ENCODE measurements around the gene GARIN1A. TPM values are rescaled to one million over a fixed set of nuclear protein-coding genes. Genes with fewer than 3 reads are reported as not detected.
"Not testable (repeated sequence)": the region's sequence is repeated elsewhere in the genome, so short reads cannot be mapped to it uniquely, and the experiment has no call there.

GARIN1A gene
- total RNA-seq, 2 experiments from 2014 or later: 0.06 to 0.29 TPM

DNA sequence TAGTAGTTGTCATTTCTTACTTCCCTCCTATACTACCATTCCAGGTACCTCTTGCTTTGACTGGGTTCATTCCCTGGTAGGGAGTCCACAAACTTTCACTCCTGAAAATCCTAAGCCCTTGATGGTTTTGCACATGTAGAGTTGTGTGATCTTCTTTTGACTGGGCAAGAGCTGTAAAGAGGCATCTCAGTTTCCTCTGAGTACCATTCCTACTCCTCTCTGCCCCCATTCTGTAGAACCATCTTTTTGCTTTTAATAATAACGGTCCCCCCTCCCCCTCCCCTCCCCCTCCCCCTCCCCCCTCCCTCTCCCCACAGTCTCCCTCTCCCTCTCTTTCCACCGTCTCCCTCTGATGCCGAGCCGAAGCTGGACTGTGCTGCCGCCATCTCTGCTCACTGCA, 16.4 kb downstream of the GARIN1A start:
- no peaks in the 10 kb centered on the region for H4K20me1 ChIP-seq (ENCODE audit: insufficient read depth, low read length)
- no peaks in the 10 kb centered on the region for H3K9me3 ChIP-seq (ENCODE audit: low read length)
- no peaks in the 10 kb centered on the region for H3K4me1 ChIP-seq (ENCODE audit: insufficient read depth, low read length, poor library complexity, severe bottlenecking)
- no peak overlapping the region for H3K4me3 ChIP-seq (ENCODE audit: low read depth, low read length, poor library complexity, severe bottlenecking)
- no peaks in the 10 kb centered on the region for H3K9me2 ChIP-seq (ENCODE audit: insufficient read depth, low read length)
- DNase-seq (ENCODE audit: low spot score): no peak
- BruUV-seq (replicated peaks): no TSS peak
- H3K36me3 ChIP-seq (ENCODE audit: insufficient read depth, low read length): no peaks in the 10 kb centered on the region
- H3K4me2 ChIP-seq (ENCODE audit: low read length): no peak overlapping the region
- no peak overlapping the region for H2AFZ ChIP-seq (ENCODE audit: low read length)
- no peaks in the 10 kb centered on the region for H3K79me2 ChIP-seq (ENCODE audit: insufficient read depth, low read depth, low read length)
- intact Hi-C loops (cut with micrococcal nuclease; ENCODE audit: unreplicated experiment): no loop called here
- no peak overlapping the region for H3K27ac ChIP-seq (ENCODE audit: low read depth, low read length, poor library complexity, severe bottlenecking)
- TF ChIP-seq, protein P1, sequence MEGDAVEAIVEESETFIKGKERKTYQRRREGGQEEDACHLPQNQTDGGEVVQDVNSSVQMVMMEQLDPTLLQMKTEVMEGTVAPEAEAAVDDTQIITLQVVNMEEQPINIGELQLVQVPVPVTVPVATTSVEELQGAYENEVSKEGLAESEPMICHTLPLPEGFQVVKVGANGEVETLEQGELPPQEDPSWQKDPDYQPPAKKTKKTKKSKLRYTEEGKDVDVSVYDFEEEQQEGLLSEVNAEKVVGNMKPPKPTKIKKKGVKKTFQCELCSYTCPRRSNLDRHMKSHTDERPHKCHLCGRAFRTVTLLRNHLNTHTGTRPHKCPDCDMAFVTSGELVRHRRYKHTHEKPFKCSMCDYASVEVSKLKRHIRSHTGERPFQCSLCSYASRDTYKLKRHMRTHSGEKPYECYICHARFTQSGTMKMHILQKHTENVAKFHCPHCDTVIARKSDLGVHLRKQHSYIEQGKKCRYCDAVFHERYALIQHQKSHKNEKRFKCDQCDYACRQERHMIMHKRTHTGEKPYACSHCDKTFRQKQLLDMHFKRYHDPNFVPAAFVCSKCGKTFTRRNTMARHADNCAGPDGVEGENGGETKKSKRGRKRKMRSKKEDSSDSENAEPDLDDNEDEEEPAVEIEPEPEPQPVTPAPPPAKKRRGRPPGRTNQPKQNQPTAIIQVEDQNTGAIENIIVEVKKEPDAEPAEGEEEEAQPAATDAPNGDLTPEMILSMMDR (conservative IDR thresholded peaks at IDR 0.05; ENCODE audit: low read length): no peak
- no peak for TF ChIP-seq EZH2phosphoT487 (IDR thresholded peaks at IDR 0.05; ENCODE audit: borderline replicate concordance, low read depth, low read length)
- ChIA-PET CTCF (ENCODE audit: unreplicated experiment) (no interaction called here), POLR2A (no interaction called here)

GRCh38 chr7:128689161-128689935, 17.3 kb downstream of the GARIN1A start:
- H3K36me3 ChIP-seq (ENCODE audit: insufficient read depth, low read length); BruUV-seq (replicated peaks): not testable (repeated sequence)

DNA sequence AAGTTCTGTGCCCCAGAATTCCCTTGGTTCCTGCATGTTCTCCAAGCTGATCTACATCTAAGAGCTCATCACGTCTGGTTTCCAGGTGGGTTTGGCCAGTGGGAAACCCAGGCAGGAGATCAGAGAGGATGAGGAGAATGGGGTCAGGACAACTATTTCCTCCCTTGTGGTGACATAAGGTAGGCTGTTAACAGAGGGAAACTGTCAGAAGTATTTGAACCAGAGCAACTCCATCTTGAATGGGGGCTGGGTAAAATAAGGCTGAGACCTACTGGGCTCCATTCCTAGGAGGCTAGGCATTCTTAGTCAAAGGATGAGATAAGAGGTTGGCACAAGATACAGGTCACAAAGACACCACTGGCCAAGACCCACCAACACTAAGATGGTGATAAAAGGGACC, 19.1 kb downstream of the GARIN1A start:
- CTCF ChIA-PET (ENCODE audit: unreplicated experiment): no interaction called here
- BruUV-seq (replicated peaks): no TSS peak

More at GRCh38 chr7:128689161-128689935, 17.3 kb downstream of the GARIN1A start:
- H3K27ac ChIP-seq (ENCODE audit: low read depth, low read length, poor library complexity, severe bottlenecking); H2AFZ ChIP-seq (ENCODE audit: low read length); H3K4me1 ChIP-seq (ENCODE audit: insufficient read depth, low read length, poor library complexity, severe bottlenecking); H4K20me1 ChIP-seq (ENCODE audit: insufficient read depth, low read length); H3K4me3 ChIP-seq (ENCODE audit: low read depth, low read length, poor library complexity, severe bottlenecking); H3K4me2 ChIP-seq (ENCODE audit: low read length); H3K79me2 ChIP-seq (ENCODE audit: insufficient read depth, low read depth, low read length); CTCF ChIA-PET (ENCODE audit: unreplicated experiment); POLR2A ChIA-PET; H3K9me3 ChIP-seq (ENCODE audit: low read length); H3K9me2 ChIP-seq (ENCODE audit: insufficient read depth, low read length); intact Hi-C loops (cut with micrococcal nuclease; ENCODE audit: unreplicated experiment); DNase-seq (ENCODE audit: low spot score): not testable (repeated sequence)

More for the DNA sequence above, 19.1 kb downstream of the GARIN1A start:
- Histone ChIP-seq H3K9me3 (ENCODE audit: low read length) (no peaks in the 10 kb centered on the region), H3K4me1 (ENCODE audit: insufficient read depth, low read length, poor library complexity, severe bottlenecking) (no peaks in the 10 kb centered on the region), H3K9me2 (ENCODE audit: insufficient read depth, low read length) (no peaks in the 10 kb centered on the region), H2AFZ (ENCODE audit: low read length) (no peak overlapping the region), H3K79me2 (ENCODE audit: insufficient read depth, low read depth, low read length) (no peaks in the 10 kb centered on the region), H3K4me2 (ENCODE audit: low read length) (no peak overlapping the region), H3K27ac (ENCODE audit: low read depth, low read length, poor library complexity, severe bottlenecking) (no peak overlapping the region), H3K4me3 (ENCODE audit: low read depth, low read length, poor library complexity, severe bottlenecking) (no peak overlapping the region), H4K20me1 (ENCODE audit: insufficient read depth, low read length) (no peaks in the 10 kb centered on the region), H3K36me3 (ENCODE audit: insufficient read depth, low read length) (no peaks in the 10 kb centered on the region)
- no peak for DNase-seq (ENCODE audit: low spot score)
- intact Hi-C loops (cut with micrococcal nuclease; ENCODE audit: unreplicated experiment): no loop called here
- POLR2A ChIA-PET: no interaction called here
- no peak for TF ChIP-seq EZH2phosphoT487 (IDR thresholded peaks at IDR 0.05; ENCODE audit: borderline replicate concordance, low read depth, low read length)
- TF ChIP-seq, protein P1 (conservative IDR thresholded peaks at IDR 0.05; ENCODE audit: low read length): no peak

All from OCI-LY7 (cell line).